Activated gamma-delta T cell treated with anti-CD3 and anti-CD28 coated beads, Interleukin-2, amount 50 U/mL, for 16 hours (primary cell): ENCODE data around the gene AKR1E2.
"Not testable (repeated sequence)": the region's sequence is repeated elsewhere in the genome, so short reads cannot be mapped to it uniquely, and the experiment has no call there.

Source experiments
- DNase-seq: peaks from one replicate; pipeline ENCODE4 v3.0.0-alpha.2; 2020; ENCODE audit warnings: low read depth

Gene AKR1E2

GRCh38 chr10:4813496-4813895 is 12.5 kb upstream of the AKR1E2 start:
- DNase-seq: no peak

GRCh38 chr10:4815646-4816180 is 10.3 kb upstream of the AKR1E2 start:
- DNase-seq: not testable (repeated sequence)

GRCh38 chr10:4816966-4817365 is 9.0 kb upstream of the AKR1E2 start:
- DNase-seq: no peak

- no peak for DNase-seq
Observed at GRCh38 chr10:4819067-4819466, 6.9 kb upstream of the AKR1E2 start.

- DNase-seq: no peak
Observed at GRCh38 chr10:4819707-4820106, 6.3 kb upstream of the AKR1E2 start.

GRCh38 chr10:4820804-4821401 is 5.1 kb upstream of the AKR1E2 start:
- DNase-seq: no peak

GRCh38 chr10:4822208-4822607 is 3.8 kb upstream of the AKR1E2 start:
- no peak for DNase-seq

- no peak for DNase-seq
Observed at GRCh38 chr10:4824791-4825310, 1.2 kb upstream of the AKR1E2 start.

- DNase-seq: no peak
Observed at GRCh38 chr10:4825456-4825867, 545 bp upstream of the AKR1E2 start.

GRCh38 chr10:4826792-4827324 is 851 bp downstream of the AKR1E2 start:
- no peak for DNase-seq

- no peak for DNase-seq
Observed at GRCh38 chr10:4828005-4828404, 2.0 kb downstream of the AKR1E2 start.

GRCh38 chr10:4830551-4830950 is 4.5 kb downstream of the AKR1E2 start:
- DNase-seq: no peak

GRCh38 chr10:4831091-4831490 is 5.1 kb downstream of the AKR1E2 start:
- DNase-seq: no peak

GRCh38 chr10:4833286-4833685 is 7.3 kb downstream of the AKR1E2 start:
- DNase-seq: no peak

GRCh38 chr10:4834898-4835405 is 8.9 kb downstream of the AKR1E2 start:
- no peak for DNase-seq

- DNase-seq: no peak
Observed at GRCh38 chr10:4835494-4835918, 9.5 kb downstream of the AKR1E2 start.

GRCh38 chr10:4836416-4836969 is 10.5 kb downstream of the AKR1E2 start:
- DNase-seq: no peak

- no peak for DNase-seq
Observed at GRCh38 chr10:4837551-4837950, 11.5 kb downstream of the AKR1E2 start.

- DNase-seq: no peak
Observed at GRCh38 chr10:4838743-4839142, 12.7 kb downstream of the AKR1E2 start.

- no peak for DNase-seq
Observed at GRCh38 chr10:4839353-4839752, 13.3 kb downstream of the AKR1E2 start.

GRCh38 chr10:4840151-4840550 is 14.1 kb downstream of the AKR1E2 start:
- no peak for DNase-seq

- no peak for DNase-seq
Observed at GRCh38 chr10:4843525-4844180, 17.6 kb downstream of the AKR1E2 start.

GRCh38 chr10:4844864-4845263 is 18.9 kb downstream of the AKR1E2 start:
- DNase-seq: no peak
